ENCODE measurements around the gene ZNF621. TPM values are rescaled to one million over a fixed set of nuclear protein-coding genes. Genes with fewer than 3 reads are reported as not detected.

Gene ZNF621
- total RNA-seq, 1 donor = 21.4 TPM

DNA sequence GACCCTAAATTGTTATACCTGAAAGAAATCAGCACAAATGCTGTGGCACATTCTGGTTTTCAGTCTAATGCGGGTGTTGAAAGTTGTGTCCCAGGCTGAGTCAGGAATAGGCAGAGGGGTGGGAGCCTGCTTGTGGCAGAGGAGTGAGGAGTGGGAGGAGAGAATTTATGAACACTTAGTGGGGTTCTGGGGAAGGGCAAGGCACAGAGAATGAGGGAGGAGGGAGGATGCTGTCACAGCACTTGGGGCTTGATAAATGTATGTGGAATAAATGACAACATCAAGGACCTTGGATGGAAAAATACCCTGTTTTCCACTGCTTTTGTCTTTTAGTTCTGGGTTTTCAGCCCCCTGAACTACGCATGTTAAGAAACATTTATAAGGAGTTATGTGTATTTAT is 49.3 kb downstream of the ZNF621 start:
- Histone ChIP-seq H2AFZ (ENCODE audit: low read length) (no peak overlapping the region), H3K79me2 (ENCODE audit: insufficient read depth, low read length) (no peaks in the 10 kb centered on the region), H4K20me1 (ENCODE audit: insufficient read depth, low read length) (no peaks in the 10 kb centered on the region), H3K4me2 (ENCODE audit: insufficient read depth, low read length) (no peak overlapping the region), H3K36me3 (ENCODE audit: insufficient read depth, low read length) (no peaks in the 10 kb centered on the region), H3K4me3 (ENCODE audit: insufficient read depth, low read length) (no peak overlapping the region), H3K27ac (ENCODE audit: low read depth, low read length) (no peak overlapping the region), H3K27me3 (ENCODE audit: insufficient read depth, low read length) (no peaks in the 10 kb centered on the region), H3K9me3 (ENCODE audit: low read depth, low read length) (no peaks in the 10 kb centered on the region), H3K4me1 (ENCODE audit: insufficient read depth, low read length) (no peaks in the 10 kb centered on the region)
- TF ChIP-seq, protein P1, sequence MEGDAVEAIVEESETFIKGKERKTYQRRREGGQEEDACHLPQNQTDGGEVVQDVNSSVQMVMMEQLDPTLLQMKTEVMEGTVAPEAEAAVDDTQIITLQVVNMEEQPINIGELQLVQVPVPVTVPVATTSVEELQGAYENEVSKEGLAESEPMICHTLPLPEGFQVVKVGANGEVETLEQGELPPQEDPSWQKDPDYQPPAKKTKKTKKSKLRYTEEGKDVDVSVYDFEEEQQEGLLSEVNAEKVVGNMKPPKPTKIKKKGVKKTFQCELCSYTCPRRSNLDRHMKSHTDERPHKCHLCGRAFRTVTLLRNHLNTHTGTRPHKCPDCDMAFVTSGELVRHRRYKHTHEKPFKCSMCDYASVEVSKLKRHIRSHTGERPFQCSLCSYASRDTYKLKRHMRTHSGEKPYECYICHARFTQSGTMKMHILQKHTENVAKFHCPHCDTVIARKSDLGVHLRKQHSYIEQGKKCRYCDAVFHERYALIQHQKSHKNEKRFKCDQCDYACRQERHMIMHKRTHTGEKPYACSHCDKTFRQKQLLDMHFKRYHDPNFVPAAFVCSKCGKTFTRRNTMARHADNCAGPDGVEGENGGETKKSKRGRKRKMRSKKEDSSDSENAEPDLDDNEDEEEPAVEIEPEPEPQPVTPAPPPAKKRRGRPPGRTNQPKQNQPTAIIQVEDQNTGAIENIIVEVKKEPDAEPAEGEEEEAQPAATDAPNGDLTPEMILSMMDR (IDR thresholded peaks at IDR 0.05; ENCODE audit: extremely low read depth, low read depth, low read length) = no peak
- DNase-seq (ENCODE audit: insufficient read length, low spot score, missing footprints) = no peak

DNA sequence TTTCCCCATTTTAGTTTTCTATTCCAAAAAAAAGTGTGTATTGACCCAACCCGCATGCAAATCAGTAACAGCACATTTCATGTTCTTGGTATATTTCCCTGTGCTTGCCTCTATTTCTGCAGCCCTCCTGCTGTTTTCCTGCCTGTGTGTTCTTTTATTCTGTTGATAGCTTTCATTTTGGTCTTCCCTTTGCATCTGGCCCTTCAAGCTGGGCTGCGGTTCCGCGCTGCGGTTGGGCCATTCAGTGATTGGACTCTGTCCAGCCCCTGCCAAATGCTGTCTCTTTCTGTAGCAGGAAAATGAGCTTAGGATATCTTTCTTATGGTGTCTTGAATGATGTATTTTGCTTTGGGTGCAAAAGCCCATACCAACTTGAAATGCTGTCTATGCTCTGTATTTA is 49.9 kb downstream of the ZNF621 start:
- Histone ChIP-seq H3K79me2 (ENCODE audit: insufficient read depth, low read length) (no peaks in the 10 kb centered on the region), H3K36me3 (ENCODE audit: insufficient read depth, low read length) (no peaks in the 10 kb centered on the region), H2AFZ (ENCODE audit: low read length) (no peak overlapping the region), H3K27me3 (ENCODE audit: insufficient read depth, low read length) (no peaks in the 10 kb centered on the region), H3K4me2 (ENCODE audit: insufficient read depth, low read length) (no peak overlapping the region), H4K20me1 (ENCODE audit: insufficient read depth, low read length) (no peaks in the 10 kb centered on the region), H3K9me3 (ENCODE audit: low read depth, low read length) (no peaks in the 10 kb centered on the region), H3K4me1 (ENCODE audit: insufficient read depth, low read length) (no peaks in the 10 kb centered on the region), H3K27ac (ENCODE audit: low read depth, low read length) (no peak overlapping the region), H3K4me3 (ENCODE audit: insufficient read depth, low read length) (no peak overlapping the region)
- TF ChIP-seq, protein P1 (IDR thresholded peaks at IDR 0.05; ENCODE audit: extremely low read depth, low read depth, low read length) = no peak
- no peak for DNase-seq (ENCODE audit: insufficient read length, low spot score, missing footprints)

DNA sequence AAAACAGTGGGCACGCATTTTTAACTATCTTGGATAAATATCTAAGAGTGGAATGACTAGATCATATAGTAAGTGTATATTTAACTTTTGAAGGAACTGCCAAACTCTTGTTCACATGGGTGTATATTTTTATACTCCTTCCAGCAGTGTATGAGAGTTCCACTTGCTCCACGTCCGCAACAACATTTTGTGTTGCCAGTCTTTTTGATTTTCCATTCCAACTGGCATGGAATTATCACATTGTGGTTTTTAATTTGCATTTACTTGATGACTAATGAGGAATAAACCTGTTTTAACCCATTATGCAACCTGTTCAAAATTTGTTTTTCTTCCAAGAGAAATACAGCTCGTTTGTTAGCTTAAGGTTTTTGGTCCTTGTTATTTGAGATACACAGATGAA is 51.6 kb downstream of the ZNF621 start:
- Histone ChIP-seq H3K4me2 (ENCODE audit: insufficient read depth, low read length) (no peak overlapping the region), H3K9me3 (ENCODE audit: low read depth, low read length) (no peaks in the 10 kb centered on the region), H3K36me3 (ENCODE audit: insufficient read depth, low read length) (no peaks in the 10 kb centered on the region), H3K79me2 (ENCODE audit: insufficient read depth, low read length) (no peaks in the 10 kb centered on the region), H3K27me3 (ENCODE audit: insufficient read depth, low read length) (no peaks in the 10 kb centered on the region), H2AFZ (ENCODE audit: low read length) (no peak overlapping the region), H4K20me1 (ENCODE audit: insufficient read depth, low read length) (no peaks in the 10 kb centered on the region), H3K4me1 (ENCODE audit: insufficient read depth, low read length) (no peaks in the 10 kb centered on the region), H3K27ac (ENCODE audit: low read depth, low read length) (no peak overlapping the region), H3K4me3 (ENCODE audit: insufficient read depth, low read length) (no peak overlapping the region)
- DNase-seq (ENCODE audit: insufficient read length, low spot score, missing footprints) = no peak
- TF ChIP-seq, protein P1 (IDR thresholded peaks at IDR 0.05; ENCODE audit: extremely low read depth, low read depth, low read length) = no peak

DNA sequence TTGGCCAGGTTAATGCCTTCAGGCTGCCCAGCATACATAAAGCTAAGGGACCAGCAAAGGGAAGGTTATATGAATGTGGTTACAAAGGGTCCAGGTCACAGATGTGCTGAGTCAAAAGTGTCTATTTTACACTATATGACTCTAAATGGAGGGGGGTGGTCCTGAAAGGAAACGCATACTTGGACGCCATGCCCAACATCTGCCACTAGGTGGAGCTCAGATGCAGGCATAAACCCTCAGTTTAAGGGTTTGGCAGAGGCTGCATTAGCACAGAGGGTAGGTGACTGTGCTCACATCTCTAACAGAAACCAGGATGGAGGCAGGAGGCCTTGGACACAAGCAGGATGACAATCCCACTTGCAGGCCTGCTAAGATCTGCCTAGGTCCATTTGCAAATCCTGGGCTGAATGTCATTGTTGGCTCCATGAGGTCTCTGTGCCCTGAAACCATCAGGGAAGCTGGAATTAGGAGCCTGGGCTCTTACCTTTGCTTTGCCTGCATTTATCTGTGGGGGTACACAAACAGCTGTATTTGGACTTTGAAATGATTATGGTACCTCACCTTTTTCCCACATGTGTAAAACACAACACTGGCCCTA is 55.8 kb downstream of the ZNF621 start:
- H3K4me2 ChIP-seq (ENCODE audit: insufficient read depth, low read length) = no peak overlapping the region
- no peaks in the 10 kb centered on the region for H4K20me1 ChIP-seq (ENCODE audit: insufficient read depth, low read length)
- H3K36me3 ChIP-seq (ENCODE audit: insufficient read depth, low read length) = no peaks in the 10 kb centered on the region
- DNase-seq (ENCODE audit: insufficient read length, low spot score, missing footprints) = peak; percentile 49
- no peaks in the 10 kb centered on the region for H3K79me2 ChIP-seq (ENCODE audit: insufficient read depth, low read length)
- TF ChIP-seq, protein P1 (IDR thresholded peaks at IDR 0.05; ENCODE audit: extremely low read depth, low read depth, low read length) = peak; percentile 98
- H3K4me3 ChIP-seq (ENCODE audit: insufficient read depth, low read length) = no peak overlapping the region
- H3K27ac ChIP-seq (ENCODE audit: low read depth, low read length) = no peak overlapping the region
- H2AFZ ChIP-seq (ENCODE audit: low read length) = no peak overlapping the region
- peaks cover 3% of the 10 kb centered on the region for H3K4me1 ChIP-seq (ENCODE audit: insufficient read depth, low read length)
- H3K27me3 ChIP-seq (ENCODE audit: insufficient read depth, low read length) = peaks cover 2% of the 10 kb centered on the region
- H3K9me3 ChIP-seq (ENCODE audit: low read depth, low read length) = no peaks in the 10 kb centered on the region
